ENCODE data around the gene LCLAT1.

- no peak for TF ChIP-seq CTCF (IDR thresholded peaks at IDR 0.05)
- TF ChIP-seq POLR2A (IDR thresholded peaks at IDR 0.05) = no peak
- TF ChIP-seq EP300 (IDR thresholded peaks at IDR 0.05) = no peak
These were observed 37.1 kb downstream of the LCLAT1 start for GRCh38 chr2:30484145-30484544.
